Transverse colon (tissue), 4 donors: Measurements from ENCODE around the gene CNOT6L. TPM values are rescaled to one million over a fixed set of nuclear protein-coding genes. Genes with fewer than 3 reads are reported as not detected.

Experiments used
- DNase-seq: peaks from one replicate; pipeline ENCODE4 v3.0.0-alpha.2; 2019
- H3K27ac ChIP-seq, 4 donors: fragments of 200-600 bp; sonication (generic); 2 replicates each; pipeline ENCODE4 v1.5.1; 2016 to 2018; ENCODE audit warnings: inconsistent platforms in 4 of 4
- H3K27me3 ChIP-seq: fragments of 200-600 bp; sonication (generic); 2 replicates; pipeline ENCODE4 v1.5.1; 2017; ENCODE audit warnings: inconsistent platforms
- H3K36me3 ChIP-seq, 4 donors: fragments of 200-600 bp; sonication (generic); 2 replicates each; pipeline ENCODE4 v1.5.1; 2017 to 2019; ENCODE audit warnings: inconsistent platforms in 4 of 4
- H3K4me1 ChIP-seq, 4 donors: fragments of 200-600 bp; sonication (generic); 2 replicates each; pipeline ENCODE4 v1.5.1; 2017 to 2020; ENCODE audit warnings: inconsistent platforms in 4 of 4
- H3K4me3 ChIP-seq, 4 donors: fragments of 200-600 bp; sonication (generic); 1 replicate in 1 of 4; 2 replicates in 3 of 4; pipeline versions ENCODE4 v1.5.1 to v1.6.1; 2017 to 2019; ENCODE audit warnings: inconsistent platforms in 4 of 4
- H3K9me3 ChIP-seq, 2 donors: fragments of 200-600 bp; sonication (generic); 2 replicates each; pipeline ENCODE4 v1.5.1; 2017 to 2019; ENCODE audit warnings: inconsistent platforms in 2 of 2
- EP300 ChIP-seq: sonication (generic); formaldehyde crosslinking; IDR thresholded peaks from one replicate; pipeline ENCODE4 v1.6.1; 2017; ENCODE audit warnings: antibody characterized with exemption, low read depth
- POLR2A ChIP-seq: fragments of 450-650 bp; IDR thresholded peaks from one replicate; pipeline ENCODE4 v1.6.1; 2016; ENCODE audit warnings: antibody characterized with exemption, mild to moderate bottlenecking, moderate library complexity
- POLR2AphosphoS5 ChIP-seq, 3 donors: sonication (generic); formaldehyde crosslinking; IDR thresholded peaks; one replicate each; pipeline ENCODE4 v1.6.1; 2016; ENCODE audit warnings: antibody characterized with exemption in 3 of 3
- WGBS, 2 donors: methylation state at CpG; one replicate each; pipeline ENCODE4 v1.1.5; 2018; ENCODE audit warnings: low coverage in 1 of 2; 5-methylcytosine and 5-hydroxymethylcytosine counted together
- in situ Hi-C, 4 donors: fragments of 200-750 bp; cut with MboI; loops; one replicate each; pipeline versions ENCODE4 v1.15.0 to v1.15.1; 2017; ENCODE audit warnings: low sequenced_read_pairs in 3 of 4, low pct_ligation_motif_present in 1 of 4, low pct_unique_long_range_greater_than_20kb in 1 of 4
- intact Hi-C: fragments of 100-400 bp; cut with DNase I; formaldehyde crosslinking; loops from one replicate; pipeline ENCODE4 v1.15.1; 2023; ENCODE audit warnings: low total_unique reads
- total RNA-seq, 4 donors: library from RNA; depleted of rRNA; stranded (reverse); fragments of >200 nt; gene quantifications; one replicate each; pipeline ENCODE4 v1.1.0, GENCODE V29; 2016
- TF ChIP-seq, protein P1 (sequence below), 5 experiments: fragments of 200-600 bp in 3 of 5; fragments of 450-650 bp in 2 of 5; sonication (generic) in 3 of 5; IDR thresholded peaks; 1 replicate in 2 of 5; 2 replicates in 3 of 5; pipeline ENCODE4 v1.5.1; 2016 to 2017; ENCODE audit warnings: antibody characterized with exemption in 5 of 5, inconsistent platforms in 3 of 5, mild to moderate bottlenecking in 2 of 5, moderate library complexity in 1 of 5

The CNOT6L gene
- total RNA-seq, 4 donors from 2014 or later = 2.2 to 30.5 (median 14.9) TPM

DNA sequence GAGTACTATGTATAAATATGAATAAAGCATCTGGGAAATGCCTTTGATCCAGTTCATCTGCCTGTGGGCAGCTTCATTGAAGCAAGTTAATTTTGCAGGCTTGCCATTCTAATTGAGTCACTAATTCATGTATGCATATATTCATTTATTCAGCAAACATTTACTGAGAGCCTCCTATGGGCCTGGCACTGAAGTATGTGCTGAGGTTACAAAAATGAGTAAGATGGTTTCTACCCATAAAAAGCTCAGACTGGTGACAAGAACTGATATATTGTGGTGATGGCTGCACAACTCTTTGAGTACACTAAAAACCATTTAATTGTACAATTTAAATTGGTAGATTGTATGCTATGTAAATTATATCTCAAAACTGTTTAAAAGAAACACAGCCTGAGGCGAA is 42.3 kb upstream of the CNOT6L start:
- TF ChIP-seq POLR2A = no peak
- no peak for TF ChIP-seq POLR2AphosphoS5 (IDR thresholded peaks at IDR 0.05)
- TF ChIP-seq EP300 = no peak
- TF ChIP-seq, protein P1, sequence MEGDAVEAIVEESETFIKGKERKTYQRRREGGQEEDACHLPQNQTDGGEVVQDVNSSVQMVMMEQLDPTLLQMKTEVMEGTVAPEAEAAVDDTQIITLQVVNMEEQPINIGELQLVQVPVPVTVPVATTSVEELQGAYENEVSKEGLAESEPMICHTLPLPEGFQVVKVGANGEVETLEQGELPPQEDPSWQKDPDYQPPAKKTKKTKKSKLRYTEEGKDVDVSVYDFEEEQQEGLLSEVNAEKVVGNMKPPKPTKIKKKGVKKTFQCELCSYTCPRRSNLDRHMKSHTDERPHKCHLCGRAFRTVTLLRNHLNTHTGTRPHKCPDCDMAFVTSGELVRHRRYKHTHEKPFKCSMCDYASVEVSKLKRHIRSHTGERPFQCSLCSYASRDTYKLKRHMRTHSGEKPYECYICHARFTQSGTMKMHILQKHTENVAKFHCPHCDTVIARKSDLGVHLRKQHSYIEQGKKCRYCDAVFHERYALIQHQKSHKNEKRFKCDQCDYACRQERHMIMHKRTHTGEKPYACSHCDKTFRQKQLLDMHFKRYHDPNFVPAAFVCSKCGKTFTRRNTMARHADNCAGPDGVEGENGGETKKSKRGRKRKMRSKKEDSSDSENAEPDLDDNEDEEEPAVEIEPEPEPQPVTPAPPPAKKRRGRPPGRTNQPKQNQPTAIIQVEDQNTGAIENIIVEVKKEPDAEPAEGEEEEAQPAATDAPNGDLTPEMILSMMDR (IDR thresholded peaks at IDR 0.05) = no peak
- intact Hi-C loops = no loop called here
- DNase-seq = no peak
- Histone ChIP-seq H3K9me3 (no peaks in the 10 kb centered on the region), H3K36me3 (no peaks in the 10 kb centered on the region), H3K4me1 (peaks cover 0 to 27% (median 12%) of the 10 kb centered on the region in 4 donors), H3K4me3 (peak overlapping the region in 2 of 4 donors; percentile 49 to 73), H3K27ac (peak overlapping the region; percentile 91 to 99 (median 95)), H3K27me3 (no peaks in the 10 kb centered on the region)
- in situ Hi-C loops = no loop called here
- 72% methylated on average over 1 of the region's 1 CpG; no CpG with 5 or more reads in 1 of the 2 donors for WGBS, 2 donors

DNA sequence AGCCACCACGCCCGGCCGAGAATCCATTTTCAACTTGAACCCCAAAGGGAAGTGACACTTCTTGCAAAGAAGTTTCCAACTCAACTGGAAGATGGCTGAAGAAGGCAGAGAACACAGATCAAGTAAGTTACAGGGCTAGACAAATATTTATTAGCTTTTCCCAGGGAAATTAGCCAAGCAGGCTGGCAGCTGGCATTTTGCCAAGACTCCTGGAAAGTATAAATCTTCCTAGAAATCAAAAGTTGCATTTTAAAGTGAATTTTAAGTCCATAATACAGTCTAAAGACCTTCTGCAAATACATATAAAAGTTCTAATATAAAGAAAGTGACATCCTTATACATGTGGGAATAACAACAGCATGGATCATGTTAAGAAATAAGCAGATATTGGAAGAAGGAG is 40.1 kb upstream of the CNOT6L start:
- Histone ChIP-seq H3K4me1 (peaks cover 0 to 25% (median 12%) of the 10 kb centered on the region in 4 donors), H3K27ac (no peak overlapping the region), H3K4me3 (no peak overlapping the region), H3K36me3 (no peaks in the 10 kb centered on the region), H3K27me3 (no peaks in the 10 kb centered on the region), H3K9me3 (no peaks in the 10 kb centered on the region)
- DNase-seq = no peak
- TF ChIP-seq, protein P1 (IDR thresholded peaks at IDR 0.05) = no peak
- TF ChIP-seq POLR2A (no peak), POLR2AphosphoS5 (IDR thresholded peaks at IDR 0.05) (no peak), EP300 (no peak)
- intact Hi-C loops (no loop called here), in situ Hi-C loops (no loop called here)
- whole genome bisulfite sequencing, 2 donors = 73% methylated on average over 3 of the region's 3 CpGs; no CpG with 5 or more reads in 1 of the 2 donors

DNA sequence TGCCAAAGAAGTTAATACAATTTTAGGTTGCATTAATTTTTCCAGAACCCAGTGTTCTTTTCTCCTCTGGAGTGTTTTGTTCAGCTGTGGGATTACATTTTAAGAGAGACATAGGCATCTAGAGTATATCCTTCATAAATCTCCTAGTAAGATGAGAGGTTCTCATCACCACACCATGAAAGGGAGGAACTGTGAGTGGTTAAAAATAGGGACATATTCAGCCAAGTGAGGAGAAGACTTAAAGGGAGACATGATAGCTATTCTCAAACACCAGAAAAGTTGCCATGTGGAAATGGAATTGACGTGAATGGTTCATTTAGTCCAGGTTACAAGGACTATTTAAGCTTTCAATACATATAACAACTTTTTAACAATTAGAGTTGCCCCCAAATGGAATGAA is 37.0 kb upstream of the CNOT6L start:
- H3K27ac ChIP-seq = no peak overlapping the region
- no peaks in the 10 kb centered on the region for H3K9me3 ChIP-seq
- DNase-seq = no peak
- H3K4me1 ChIP-seq = peaks cover 0 to 10% (median 0%) of the 10 kb centered on the region in 4 donors
- in situ Hi-C loops = no loop called here
- H3K36me3 ChIP-seq = no peaks in the 10 kb centered on the region
- H3K4me3 ChIP-seq = no peak overlapping the region
- intact Hi-C loops = no loop called here
- TF ChIP-seq POLR2A (no peak), EP300 (no peak), POLR2AphosphoS5 (IDR thresholded peaks at IDR 0.05) (no peak)
- TF ChIP-seq, protein P1 (IDR thresholded peaks at IDR 0.05) = no peak
- no peaks in the 10 kb centered on the region for H3K27me3 ChIP-seq
- 92 to 100% methylated on average over 1 of the region's 1 CpG for WGBS, 2 donors

DNA sequence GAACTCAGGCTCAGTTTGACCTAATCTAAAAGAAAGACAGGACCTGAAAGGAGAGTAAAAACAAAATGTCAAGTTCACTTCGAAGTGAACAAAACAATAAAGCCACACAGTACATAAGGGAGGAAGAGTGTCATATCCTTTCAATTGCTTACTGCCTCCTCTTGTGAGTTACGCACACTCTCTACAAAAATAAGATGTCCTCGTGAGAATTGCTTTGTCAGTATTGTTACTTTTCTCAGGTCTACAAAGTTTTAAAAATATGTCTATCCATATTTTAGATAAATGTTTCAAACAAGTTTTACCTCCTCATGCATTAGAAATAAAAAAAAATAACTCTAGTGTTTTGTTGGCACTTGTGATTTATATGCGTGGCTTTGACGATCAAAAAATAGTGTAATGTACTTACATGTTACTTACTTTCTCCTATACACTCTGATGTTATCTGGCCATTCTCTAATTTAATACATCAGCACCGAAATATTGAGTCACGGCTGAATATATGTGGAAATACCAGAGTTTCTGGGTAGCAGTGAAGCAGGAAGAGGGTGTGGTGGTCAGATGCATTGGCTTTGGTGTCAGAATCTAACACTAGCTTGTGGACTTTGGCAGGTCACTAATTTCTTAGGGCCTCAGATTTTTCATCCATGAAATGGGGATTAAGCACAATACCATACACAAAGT is 35.4 kb upstream of the CNOT6L start:
- H3K9me3 ChIP-seq = no peaks in the 10 kb centered on the region
- no peaks in the 10 kb centered on the region for H3K27me3 ChIP-seq
- peaks cover 0 to 10% (median 0%) of the 10 kb centered on the region in 4 donors for H3K4me1 ChIP-seq
- H3K36me3 ChIP-seq = no peaks in the 10 kb centered on the region
- in situ Hi-C loops = no loop called here
- H3K4me3 ChIP-seq = no peak overlapping the region
- DNase-seq = no peak
- intact Hi-C loops = no loop called here
- TF ChIP-seq POLR2A (peak; percentile 37), POLR2AphosphoS5 (IDR thresholded peaks at IDR 0.05) (peak in 2 of 3 donors; percentile 39 to 61), EP300 (no peak)
- TF ChIP-seq, protein P1 (IDR thresholded peaks at IDR 0.05) = no peak
- H3K27ac ChIP-seq = peak overlapping the region; percentile 10 to 72 (median 49)
- 63 to 72% methylated on average over 7 of the region's 7 CpGs for WGBS, 2 donors
